ENCODE results near the gene SNCB.

Gene SNCB

DNA sequence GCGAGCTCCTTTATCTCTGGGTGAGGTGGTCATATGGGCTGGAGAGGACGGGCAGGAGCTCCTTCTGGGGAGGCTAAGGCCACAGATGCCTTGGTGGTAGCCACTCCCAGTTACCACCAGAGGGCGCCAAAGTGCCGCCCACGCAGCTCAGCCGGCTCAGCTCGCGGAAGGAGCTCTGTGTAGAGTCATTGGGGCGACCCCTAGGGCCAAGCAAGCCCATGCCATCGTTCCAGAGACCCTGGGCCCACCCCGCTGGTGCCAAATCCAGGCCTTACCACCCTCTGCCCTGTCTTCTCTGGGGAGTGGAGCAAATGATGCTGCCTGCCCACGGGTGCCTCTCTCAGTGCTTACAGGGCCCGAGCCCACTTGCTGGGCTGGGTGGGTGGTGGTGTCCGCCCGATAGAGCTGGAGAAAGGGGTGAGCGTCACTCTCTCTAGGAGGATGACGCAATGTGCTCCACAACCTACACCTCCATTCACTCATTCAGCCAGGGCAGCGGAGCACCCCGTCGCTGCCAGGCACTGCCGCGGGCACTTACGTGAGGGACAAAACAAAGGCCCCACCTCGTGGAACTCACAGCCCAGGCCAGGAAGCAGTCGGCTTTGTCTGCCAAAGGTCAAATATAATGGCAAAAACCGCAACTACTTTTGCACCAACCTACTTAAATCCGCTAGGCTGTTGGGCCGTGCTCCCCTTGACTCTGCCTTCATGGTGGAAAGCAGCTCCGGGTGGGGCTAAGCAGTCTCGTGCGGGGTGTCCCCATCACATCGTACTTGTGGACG, 30.7 kb upstream of the SNCB start:
- DNase-seq = peak; percentile 71 to 77

DNA sequence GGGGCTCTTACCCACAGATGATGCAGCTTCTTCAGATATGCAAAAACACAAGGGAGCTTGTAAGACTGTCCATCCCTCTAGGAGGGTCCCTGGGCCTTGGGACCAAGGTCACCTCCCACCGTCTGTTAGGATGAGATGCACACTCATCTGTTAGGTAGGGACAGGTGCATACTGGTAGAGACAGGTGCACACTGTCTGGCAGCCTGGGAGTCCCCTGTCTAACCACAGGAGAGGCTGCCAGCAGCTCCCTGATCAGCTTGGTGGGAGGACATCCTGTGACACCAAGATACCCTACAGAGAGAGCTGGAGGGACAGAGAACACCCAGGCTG, 30.2 kb upstream of the SNCB start:
- no peak for DNase-seq

DNA sequence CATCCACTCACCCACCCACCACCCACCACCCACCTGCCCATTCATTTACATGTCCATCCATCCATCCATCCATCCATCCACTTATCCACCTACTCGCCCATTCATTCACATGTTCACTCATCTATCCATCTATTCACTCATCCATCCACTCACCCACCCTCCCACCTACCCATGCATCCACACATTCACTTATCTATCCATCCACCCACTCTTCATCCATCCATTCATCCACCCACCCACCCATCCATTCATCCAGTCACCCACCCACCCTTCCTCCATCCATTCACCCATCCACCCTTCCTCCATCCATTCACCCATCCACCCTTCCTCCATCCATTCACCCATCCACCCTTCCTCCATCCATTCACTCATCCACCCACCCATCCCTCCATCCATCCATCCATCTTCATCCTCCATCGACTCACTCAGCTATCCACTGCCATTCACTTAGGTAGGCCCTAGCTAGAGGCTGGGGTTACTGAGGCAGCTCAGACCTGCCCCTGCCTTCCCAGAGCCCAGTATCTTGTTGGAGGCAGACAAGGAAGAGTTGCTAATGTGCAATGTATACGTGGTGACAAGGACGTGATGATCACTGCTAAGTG, 29.6 kb upstream of the SNCB start:
- no peak for DNase-seq

DNA sequence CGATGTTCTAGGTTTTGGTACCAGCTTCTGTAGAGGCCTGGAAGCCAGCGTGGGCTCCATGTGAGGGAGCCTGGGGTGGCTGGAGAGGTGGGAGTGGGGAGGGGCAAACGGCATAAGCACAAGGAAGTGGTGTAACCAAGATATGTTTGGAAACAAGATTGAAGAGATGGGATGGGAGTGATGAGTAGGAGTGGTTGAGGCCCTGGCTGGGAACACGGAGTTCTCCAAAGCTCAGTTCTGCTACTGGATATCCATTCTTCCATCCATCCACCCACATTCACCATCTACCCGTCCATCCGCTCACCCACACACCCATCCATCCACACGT, 29.1 kb upstream of the SNCB start:
- no peak for DNase-seq

DNA sequence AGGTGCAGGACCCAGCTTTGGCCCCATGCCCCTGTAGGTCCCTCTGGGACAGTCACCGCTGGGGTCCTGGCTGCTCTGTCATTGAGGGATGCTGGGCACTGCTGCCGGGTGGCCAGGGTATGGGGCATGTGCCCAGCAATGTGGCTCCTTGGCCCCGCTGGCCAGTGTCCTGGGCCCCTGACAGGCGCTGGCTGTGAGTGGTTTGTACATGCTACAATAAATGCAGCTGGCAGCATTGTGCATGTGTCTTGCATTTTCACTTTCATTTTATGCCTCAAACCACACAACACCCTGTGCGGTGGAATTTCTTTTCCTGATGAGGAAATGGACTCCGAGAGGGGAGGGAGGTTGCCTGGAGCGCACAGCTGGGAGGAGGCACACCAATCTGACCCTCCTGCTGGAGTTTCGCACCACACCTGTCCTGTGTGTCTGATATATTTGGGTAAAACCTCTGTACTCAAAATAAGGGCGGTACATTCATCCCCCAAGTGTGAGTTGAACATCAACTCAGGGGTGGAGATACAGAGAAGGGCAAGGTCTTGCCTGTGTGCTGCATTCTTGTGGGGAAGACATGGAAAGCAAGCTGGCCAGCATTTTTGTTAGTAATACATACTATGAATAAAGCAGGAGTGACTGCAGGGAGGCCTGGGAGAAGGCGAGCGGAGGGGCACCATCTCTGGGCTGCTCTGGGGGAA, 28.6 kb upstream of the SNCB start:
- no peak for DNase-seq

DNA sequence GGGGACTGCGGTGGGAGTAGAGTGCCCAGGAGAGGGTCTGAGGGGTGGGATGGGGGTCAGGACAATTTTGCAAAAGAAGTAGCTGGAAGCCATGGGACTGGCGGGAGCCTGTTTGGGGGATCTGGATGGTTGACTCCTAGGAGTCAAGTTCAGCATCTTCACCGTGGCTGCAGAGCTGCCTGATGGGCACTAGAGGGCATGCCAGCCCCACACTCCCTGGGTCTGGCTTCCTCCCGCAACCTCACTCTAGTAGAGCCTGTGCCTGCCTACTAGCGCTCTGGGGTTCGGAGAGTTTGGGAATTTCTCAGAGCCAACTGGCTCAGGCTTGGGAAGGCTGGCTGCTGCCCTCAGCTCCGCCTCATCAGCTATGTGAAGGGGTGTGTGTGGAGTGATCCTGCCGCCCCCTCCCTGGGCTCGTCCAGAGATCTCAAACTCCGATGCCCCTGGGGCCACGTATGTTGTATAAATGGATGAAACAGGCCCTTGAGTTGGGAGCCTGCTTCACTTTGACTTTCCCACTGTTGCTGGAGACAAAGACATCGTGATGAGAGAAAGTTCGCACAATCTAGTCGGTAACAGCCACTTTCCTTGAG, 27.8 kb upstream of the SNCB start:
- DNase-seq = peak; percentile 57 to 65

DNA sequence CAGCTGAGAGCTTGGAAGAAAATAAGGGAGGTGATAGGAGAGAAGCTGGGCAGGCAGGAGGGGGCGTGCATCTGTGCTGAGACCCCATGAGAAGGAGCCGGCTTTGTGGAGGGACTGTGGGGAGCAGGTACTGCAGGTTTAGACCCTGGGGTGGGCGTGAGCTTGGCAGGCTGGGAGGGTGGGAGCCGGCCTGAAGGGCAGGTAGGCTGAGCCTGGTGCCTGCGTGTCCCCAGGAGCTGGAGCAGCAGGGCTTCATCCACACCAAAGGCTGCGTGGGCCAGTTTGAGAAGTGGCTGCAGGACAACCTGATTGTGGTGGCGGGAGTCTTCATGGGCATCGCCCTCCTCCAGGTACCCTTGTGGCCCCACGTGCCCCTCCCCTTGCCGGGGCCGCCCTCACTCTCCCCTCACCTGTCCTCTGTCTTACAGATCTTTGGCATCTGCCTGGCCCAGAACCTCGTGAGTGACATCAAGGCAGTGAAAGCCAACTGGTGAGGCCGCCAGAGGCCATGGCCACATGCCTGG, 26.2 kb upstream of the SNCB start:
- DNase-seq = no peak

DNA sequence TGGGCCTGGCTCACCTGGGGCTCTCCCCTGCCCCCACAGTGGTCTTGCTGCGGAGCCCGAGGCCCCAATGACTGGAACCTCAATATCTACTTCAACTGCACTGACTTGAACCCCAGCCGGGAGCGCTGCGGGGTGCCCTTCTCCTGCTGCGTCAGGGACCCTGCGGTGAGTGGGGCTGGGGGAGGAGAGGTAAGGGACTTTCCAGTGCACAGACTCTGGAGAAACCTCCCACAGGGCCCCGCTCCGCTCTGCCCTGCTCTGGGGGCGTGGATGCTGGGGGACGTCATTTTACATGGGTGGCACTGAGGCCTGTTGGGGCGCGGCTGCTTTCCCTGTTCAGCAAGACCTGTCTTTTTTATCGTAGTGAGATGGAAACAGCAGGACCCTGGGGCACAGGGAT, 24.5 kb upstream of the SNCB start:
- DNase-seq = no peak

DNA sequence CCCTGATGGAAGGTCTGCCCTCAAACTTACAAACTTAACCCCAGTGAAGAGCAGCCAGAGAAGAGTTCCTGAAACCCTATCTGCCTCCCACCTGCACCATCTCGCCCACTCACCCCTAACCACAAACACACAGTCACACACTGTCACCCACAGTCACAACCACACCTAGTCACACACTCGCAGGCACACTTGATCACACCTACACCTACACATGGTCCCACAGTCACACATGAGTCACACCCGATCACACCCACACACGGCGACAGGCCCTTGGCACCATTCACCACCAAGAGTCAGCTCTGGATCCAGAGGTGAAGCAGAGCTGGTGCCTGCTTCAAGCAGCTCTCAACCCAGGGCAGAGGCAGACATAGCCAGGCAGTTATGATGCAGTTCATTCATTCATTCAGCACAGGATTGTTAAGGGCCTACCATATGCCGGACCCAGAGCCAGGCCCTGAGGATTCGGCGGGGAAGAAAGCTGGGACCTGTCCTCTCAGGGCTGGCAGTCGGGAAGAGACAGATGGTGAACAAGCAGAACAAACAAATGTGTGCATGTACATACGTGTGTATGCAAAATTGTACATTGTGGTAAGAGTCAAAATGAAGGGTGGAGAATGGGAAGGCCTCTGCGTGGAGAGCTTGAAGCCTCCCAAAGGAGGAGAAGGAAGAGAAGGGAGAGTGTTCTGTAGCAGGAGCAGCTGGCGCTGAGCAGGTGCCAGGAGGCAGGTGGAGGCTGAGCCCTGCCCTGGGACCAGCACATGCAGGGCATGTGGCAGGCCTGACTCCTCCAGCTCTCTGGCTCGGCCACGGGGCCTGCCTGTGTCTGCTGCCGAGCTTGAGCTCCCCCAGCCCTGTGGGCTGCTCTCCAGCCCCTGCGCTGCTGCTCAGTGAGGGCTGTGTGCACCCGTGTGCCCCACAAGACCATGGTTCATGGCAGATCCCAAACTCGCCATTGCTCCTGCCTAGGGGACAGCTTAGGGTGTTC, 23.4 kb upstream of the SNCB start:
- DNase-seq = peak in 1 of 2 experiments; percentile 12

DNA sequence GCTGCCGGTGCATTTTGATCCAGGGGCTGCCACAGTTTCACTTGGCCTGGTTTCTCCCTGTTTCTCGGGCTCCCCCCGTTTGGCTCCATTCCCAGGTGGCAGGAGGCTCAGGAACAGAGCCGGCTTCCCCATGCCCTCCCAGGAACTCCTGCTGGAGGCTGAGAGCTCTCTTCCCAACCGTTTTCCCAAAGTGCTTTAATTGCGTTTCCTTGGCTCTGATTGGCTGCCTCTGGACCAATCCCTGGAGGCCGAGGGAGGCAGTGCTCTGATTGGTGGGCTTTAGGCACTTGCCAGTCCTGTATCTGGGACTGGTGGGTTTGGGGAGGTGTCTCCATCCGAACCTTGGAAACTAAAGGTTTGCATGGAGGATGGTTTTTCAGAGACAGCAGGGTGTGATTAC, 21.8 kb upstream of the SNCB start:
- DNase-seq = peak in 1 of 2 experiments; percentile 6

DNA sequence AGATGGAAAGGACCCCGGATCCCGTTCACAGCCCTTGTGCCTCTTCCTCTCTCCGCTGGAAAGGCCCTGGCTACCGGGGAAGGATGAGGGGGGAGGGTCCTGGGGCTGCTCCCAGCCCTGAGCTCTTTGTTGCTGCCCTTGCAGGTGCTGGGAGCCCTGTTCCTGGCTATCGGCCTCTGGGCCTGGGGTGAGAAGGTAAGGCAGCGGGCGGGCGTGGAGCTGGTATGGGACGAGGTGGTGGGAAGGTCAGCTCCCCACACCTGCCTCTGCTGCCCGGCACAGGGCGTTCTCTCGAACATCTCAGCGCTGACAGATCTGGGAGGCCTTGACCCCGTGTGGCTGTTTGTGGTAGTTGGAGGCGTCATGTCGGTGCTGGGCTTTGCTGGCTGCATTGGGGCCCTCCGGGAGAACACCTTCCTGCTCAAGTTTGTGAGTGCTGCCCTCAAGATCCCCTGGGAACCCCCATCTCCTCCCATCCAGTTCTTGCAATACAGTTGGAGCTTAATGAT, 21.2 kb upstream of the SNCB start:
- no peak for DNase-seq

DNA sequence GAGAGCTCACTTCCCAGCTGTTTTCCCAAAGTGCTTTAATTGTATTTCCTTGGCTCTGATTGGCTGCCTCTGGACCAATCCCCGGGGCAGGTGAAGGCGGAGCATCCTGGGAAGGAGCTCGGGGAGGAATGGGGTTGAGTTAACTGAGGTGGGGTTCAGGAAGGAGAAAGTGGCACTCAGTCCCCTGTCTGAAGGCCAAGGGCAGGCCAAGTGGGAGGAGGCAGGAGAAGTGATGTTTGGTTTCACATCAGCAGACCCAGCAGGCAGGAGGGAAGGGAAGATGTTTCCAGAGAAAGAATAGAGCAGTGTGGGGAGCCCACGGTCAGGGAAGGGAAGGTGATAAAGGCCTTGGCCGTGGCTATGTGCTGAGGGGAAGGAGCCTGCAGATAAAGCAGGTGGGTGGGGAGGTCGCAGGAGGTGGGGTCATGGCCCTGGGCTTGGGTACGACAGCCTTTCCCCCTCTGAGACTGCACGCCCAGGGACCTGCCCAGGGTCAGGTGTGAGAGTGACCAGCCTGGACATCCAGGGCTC, 20.1 kb upstream of the SNCB start:
- no peak for DNase-seq

DNA sequence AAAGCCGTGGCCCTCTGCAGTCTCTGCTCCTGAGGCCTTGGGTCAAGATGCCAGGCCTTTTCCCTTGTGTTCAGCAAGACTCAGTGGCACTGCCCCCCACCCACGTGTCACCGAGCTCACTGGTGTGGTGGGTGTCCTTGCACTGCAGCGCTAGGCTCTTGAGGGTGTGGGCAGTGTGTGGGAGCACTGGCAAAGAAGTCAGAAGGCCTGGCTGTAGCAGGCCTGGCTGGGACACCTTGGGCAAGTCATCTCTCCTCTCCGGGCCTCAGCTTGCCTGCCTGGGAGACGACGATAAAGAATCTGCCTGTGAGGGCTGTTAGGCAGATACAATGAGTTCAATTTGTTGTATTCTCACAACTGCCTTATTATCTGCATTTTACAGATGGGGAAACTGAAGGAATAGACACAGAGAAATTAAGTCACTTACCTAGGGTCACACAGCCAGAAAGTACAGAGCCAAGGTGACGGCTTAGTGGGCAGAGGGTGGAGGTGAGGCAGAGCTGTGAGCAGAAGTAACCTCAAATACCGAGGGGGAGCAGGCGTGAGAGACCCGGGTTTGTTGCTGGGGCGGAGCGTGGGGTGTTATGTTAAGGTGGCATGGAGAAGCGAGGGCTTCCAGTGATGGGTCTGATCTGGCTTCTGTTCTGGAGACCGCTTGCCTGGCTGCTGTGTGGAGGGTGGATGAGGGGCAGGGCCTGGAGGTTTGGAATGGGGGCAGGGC, 18.3 kb upstream of the SNCB start:
- DNase-seq = no peak

DNA sequence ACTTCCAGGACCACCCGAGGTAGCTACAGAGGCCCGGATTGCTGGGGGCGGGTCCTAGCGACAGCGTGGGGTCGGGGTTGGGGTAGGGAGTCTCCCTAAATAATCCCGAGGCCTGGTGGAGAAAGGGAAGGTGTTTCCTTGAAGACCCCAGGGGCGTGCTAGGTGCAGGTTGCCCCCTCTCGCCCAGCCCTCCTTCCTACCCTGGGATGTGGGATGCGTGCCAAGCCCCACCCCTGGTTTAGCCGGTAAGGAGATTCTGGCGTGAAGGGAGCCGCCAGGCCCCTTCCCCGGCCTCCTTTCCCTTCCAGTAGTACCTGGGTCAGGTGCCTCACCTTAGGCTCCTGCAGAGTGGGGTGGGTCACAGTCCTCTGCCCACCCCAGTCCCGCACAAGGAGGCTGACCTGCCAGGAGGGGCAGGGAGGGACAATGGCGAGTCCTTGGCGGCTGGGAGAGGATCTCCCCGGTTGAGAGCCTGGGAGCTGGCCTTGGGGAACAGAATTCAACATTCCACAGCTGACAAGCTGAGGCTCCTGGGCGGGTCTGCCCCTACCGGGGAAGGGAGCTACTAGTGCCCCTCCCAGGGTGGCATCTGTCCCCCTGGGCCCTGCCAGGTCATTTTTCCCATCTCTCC, 17.6 kb upstream of the SNCB start:
- peak in 1 of 2 experiments; percentile 13 for DNase-seq

DNA sequence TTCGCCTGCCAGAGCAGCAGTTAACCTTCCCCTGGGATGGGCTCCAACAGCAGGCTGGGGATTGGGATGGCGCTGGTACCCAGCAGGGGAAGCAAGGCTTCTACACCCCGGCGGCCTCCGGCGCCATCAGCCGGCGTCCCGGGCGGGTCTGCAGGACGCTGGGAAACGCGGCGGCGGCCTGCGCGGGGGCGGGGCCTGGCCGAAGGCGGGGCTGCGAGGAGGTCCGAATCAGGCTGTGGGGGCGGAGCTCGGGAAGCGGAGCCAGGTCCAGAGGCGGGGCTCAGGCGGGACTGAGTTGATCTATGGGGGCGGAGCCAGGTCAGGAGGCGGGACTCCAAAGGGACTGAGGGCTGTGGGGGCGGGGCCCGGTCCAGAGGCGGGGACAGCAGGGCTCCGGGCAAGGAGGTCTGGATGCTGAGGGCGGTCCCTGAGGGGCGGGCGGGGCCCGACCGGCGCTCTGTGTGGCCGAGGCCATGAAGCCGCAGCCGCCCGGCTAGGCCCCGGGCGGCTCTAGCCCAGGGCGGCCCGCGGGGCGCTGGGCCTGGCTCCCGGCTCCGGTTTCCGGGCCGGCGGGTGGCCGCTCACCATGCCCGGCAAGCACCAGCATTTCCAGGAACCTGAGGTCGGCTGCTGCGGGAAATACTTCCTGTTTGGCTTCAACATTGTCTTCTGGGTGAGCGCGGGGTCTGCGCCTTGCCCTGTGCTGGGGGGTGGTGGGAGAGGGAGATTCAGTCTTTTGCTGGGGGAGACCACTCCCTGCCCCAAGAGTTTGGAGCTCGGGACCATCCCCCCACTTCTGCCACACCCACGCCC, 16.9 kb upstream of the SNCB start, which contains the start of gene TSPAN17:
Gene TSPAN17 (plus strand): TSS at position 455 of the 813 bp plus-strand sequence. CDS start 132 bp downstream, at position 587.
- peak; percentile 97 to 99 for DNase-seq

DNA sequence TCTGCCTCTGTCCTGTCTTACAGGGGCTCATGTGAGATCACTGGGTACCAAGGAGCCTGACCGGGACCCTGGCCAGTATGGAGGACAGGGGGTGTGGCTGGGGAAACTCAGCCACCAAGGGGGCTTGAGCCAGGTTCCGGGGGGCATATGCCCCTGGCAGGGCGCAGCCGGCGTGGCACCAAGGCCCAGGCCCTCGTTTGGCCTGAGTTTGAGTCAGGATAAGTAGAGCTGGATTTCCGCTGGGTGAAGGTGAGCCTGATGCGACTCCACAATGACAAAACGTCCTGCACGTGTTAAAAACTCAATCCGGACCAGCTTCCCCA, 16.3 kb upstream of the SNCB start:
- DNase-seq = no peak

DNA sequence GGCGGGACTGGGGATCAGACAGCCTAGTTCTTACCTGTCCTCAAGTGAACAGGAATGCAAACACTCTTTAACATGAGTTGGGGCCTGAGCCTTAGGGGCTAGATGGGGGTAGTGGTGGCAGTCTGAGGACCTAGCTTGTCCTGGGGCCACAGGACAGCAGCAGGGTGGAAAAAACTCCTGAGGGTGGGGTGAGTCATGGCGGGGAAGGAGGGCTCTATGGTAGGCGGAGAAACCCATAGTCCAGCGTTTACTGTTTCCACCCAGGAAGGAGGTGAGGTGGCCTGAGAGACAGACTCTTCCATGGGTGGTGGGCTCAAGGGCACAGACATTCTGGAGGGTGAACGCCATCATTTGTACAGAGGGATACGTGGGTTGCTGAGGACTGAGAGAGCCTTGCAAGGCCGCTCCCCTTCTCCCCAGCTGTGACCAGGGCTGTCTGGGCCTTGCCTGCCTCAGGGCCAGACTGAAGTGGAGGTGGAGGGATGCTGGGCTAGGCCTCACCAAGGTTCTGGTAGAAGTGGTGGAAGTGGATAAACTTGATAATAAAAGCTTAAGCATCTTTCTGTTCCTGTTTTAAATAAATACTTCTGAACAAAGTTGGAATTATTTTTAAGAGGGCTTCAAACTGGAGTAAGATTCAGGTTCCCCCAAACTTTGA, 15.8 kb upstream of the SNCB start:
- no peak for DNase-seq

DNA sequence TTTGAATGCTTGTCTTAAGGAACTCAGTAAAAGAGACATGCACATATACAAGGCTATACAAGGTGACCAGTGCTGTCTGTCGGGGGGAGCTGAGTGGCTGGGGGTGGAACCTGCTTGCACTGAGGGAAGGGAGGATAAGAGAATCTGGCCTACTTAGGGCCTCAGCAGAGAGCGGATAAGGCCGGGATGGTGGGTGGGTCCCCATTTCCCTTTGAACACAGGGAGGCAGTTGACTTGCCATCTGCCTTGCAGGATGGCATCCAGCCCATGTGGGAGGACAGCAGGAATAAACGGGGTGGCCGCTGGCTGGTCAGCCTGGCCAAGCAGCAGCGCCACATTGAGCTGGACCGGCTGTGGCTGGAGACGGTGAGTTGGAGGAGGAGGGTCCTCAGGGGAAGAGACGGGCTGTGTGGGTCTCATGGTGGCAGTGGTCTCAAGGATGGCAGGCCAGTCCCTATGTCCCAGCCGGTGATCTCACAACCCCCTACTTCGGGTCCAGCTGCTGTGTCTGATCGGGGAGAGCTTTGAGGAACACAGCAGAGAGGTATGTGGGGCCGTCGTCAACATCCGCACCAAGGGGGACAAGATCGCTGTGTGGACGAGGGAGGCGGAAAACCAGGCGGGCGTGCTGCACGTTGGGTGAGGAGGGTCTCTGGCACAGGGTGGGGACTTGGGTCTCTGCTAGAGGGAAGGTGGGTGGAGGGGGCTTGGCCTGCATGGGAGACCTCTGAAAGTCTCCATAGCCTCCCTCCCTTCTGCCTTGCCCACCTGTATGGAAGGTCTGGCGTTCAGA, 14.7 kb upstream of the SNCB start:
- DNase-seq = no peak

DNA sequence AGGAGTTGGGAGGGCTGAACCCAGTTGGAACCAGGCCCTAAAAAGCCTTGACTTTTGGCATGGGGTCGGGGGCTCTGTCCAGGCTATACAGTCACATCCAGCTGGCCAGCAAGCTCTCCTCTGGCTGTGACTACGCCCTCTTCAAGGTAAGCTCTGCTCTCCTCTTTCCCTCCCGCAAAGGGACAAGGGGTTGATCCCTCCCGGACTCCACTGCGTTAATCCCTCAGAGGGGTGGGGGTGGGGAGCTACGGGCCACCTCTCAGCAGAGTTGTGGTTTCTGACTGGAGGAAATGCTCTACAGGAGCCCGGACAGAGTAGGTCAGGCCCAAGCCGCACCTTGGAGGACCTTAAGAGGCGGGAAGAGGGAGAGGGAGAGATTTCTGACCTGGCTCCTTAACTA, 14.0 kb upstream of the SNCB start:
- DNase-seq = no peak

All from NCI-H2081 (cell line).